Measurements from ENCODE around the gene TOX3. TPM values are rescaled to one million over a fixed set of nuclear protein-coding genes. Genes with fewer than 3 reads are reported as not detected.

The TOX3 gene
- total RNA-seq, 1 experiment from 2014 or later, result 20.2 TPM

DNA sequence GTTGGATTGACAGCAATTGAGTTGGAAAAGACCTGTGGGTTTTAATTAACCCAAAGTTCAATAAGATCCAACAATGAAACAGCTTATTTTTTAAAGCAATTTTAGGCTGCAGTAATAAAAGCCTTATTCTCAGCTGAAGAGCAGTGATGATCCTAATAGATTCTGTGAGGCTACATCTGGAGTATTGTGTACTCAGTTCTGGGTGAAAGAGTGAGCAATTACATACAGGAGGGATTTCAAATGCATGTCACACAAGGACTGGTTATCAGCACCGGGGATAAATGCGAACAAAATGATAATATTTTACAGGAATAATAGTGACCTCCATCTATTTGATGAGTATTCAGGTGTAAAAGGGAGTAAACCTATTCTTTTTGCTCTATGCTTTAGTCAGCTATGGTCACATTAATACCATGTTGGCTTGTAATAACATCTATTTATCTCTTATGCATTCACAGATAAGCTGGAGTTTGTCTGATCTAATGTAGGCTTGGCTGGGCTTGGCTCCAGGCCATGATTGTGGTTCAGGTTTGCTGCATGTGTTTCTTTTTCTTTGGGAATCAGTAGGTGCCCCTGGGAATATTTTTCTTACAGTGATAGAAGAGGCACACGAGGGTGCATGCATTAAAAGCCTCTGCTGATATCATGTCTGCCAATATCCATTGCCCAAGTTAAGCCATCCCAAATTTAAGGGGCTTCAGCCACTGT is 22.2 kb upstream of the TOX3 start:
- POLR2A ChIA-PET, result no interaction called here
- TF ChIP-seq TEAD4 (CRISPR knock-in tag; IDR thresholded peaks at IDR 0.05) (no peak), ATF1 (CRISPR knock-in tag; IDR thresholded peaks at IDR 0.05) (no peak), ZNF219 (CRISPR knock-in tag; IDR thresholded peaks at IDR 0.05; ENCODE audit: borderline replicate concordance) (no peak), ZNF423 (CRISPR knock-in tag; IDR thresholded peaks at IDR 0.05) (no peak), ZNF671 (CRISPR knock-in tag; IDR thresholded peaks at IDR 0.05) (no peak)
- TF ChIP-seq, protein P1, sequence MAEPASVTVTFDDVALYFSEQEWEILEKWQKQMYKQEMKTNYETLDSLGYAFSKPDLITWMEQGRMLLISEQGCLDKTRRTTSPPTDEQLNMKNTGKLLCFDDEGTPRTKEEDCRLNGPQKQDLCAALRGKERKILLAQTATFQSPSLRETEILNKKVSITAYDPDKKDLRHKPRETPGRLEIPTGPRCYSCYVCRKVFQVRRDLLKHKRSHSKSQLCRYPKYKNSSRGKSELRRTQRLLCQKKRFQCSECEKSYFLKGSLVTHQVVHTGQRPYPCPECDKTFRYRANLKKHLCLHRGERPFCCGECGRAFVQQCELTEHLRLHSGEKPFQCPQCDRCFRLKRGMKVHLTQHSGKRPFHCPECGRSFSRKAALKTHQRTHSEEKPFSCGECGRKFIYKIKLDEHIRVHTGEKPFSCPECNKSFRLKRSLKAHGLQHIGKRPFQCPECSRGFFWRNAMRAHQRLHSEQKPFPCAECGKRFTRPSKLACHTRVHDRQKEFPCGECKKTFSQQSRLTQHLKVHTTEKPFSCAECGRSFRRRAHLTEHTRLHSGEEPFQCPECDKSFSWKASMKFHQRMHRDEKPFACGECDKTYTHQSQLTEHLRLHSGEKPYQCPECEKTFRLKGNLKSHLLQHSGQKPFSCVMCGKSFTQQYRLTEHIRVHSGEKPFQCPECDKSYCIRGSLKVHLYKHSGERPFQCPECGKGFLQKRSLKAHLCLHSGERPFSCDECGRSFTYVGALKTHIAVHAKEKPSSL (CRISPR knock-in tag; conservative IDR thresholded peaks at IDR 0.05), result no peak
- TF ChIP-seq, protein P2, sequence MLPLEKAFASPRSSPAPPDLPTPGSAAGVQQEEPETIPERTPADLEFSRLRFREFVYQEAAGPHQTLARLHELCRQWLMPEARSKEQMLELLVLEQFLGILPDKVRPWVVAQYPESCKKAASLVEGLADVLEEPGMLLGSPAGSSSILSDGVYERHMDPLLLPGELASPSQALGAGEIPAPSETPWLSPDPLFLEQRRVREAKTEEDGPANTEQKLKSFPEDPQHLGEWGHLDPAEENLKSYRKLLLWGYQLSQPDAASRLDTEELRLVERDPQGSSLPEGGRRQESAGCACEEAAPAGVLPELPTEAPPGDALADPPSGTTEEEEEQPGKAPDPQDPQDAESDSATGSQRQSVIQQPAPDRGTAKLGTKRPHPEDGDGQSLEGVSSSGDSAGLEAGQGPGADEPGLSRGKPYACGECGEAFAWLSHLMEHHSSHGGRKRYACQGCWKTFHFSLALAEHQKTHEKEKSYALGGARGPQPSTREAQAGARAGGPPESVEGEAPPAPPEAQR (CRISPR knock-in tag; IDR thresholded peaks at IDR 0.05), result no peak
- TF ChIP-seq, protein P3, sequence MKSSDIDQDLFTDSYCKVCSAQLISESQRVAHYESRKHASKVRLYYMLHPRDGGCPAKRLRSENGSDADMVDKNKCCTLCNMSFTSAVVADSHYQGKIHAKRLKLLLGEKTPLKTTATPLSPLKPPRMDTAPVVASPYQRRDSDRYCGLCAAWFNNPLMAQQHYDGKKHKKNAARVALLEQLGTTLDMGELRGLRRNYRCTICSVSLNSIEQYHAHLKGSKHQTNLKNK (CRISPR knock-in tag; IDR thresholded peaks at IDR 0.05), result no peak
- TF ChIP-seq, protein P4, sequence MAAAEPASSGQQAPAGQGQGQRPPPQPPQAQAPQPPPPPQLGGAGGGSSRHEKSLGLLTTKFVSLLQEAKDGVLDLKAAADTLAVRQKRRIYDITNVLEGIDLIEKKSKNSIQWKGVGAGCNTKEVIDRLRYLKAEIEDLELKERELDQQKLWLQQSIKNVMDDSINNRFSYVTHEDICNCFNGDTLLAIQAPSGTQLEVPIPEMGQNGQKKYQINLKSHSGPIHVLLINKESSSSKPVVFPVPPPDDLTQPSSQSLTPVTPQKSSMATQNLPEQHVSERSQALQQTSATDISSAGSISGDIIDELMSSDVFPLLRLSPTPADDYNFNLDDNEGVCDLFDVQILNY (CRISPR knock-in tag; IDR thresholded peaks at IDR 0.05), result no peak
- Mint-ChIP-seq H3K27ac (no peak overlapping the region), H3K4me3 (no peak overlapping the region), H3K4me1 (peaks cover 22% of the 10 kb centered on the region), H3K27me3 (ENCODE audit: low read depth) (no peaks in the 10 kb centered on the region; the same call in 1 of the 2 replicates), H3K36me3 (peaks cover 5% of the 10 kb centered on the region; the same call in 1 of the 2 replicates), H3K9me3 (peaks cover 13% of the 10 kb centered on the region)
- CTCF ChIA-PET, result interaction anchor here (2.3 kb wide), 1 partner anchor 21 kb away, joined by 7 read pairs; no protein-coding TSS in a partner anchor
- ATAC-seq, result no peak
- DNase-seq (ENCODE audit: low spot score), result no peak

DNA sequence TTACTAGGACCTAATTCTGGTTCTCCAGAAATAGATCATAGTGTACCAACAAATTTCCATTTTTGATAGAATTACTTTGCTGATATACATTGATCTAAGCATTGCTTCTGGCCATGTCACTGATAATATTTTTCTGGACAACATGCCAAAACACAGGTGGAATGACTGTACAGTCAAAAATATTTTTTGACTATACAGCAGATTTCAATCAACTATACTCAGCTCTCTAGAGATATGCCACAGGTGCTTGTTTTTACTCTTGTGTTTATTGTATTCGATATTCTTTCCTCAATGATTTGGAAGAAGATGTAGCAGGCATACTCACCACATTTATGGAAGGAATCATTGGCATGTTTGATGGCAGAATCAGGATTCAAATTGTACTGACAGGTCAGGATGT is 21.6 kb upstream of the TOX3 start:
- peaks cover 18% of the 10 kb centered on the region for H3K9me3 Mint-ChIP-seq
- ATAC-seq (no peak), DNase-seq (ENCODE audit: low spot score) (no peak)
- TF ChIP-seq KAT7 (CRISPR knock-in tag; IDR thresholded peaks at IDR 0.05; ENCODE audit: borderline replicate concordance) (no peak), SOX15 (CRISPR knock-in tag; IDR thresholded peaks at IDR 0.05) (no peak), ESRRA (CRISPR knock-in tag; IDR thresholded peaks at IDR 0.05; ENCODE audit: borderline replicate concordance) (no peak), NR1H2 (CRISPR knock-in tag; IDR thresholded peaks at IDR 0.05) (no peak)
- TF ChIP-seq, protein P5, sequence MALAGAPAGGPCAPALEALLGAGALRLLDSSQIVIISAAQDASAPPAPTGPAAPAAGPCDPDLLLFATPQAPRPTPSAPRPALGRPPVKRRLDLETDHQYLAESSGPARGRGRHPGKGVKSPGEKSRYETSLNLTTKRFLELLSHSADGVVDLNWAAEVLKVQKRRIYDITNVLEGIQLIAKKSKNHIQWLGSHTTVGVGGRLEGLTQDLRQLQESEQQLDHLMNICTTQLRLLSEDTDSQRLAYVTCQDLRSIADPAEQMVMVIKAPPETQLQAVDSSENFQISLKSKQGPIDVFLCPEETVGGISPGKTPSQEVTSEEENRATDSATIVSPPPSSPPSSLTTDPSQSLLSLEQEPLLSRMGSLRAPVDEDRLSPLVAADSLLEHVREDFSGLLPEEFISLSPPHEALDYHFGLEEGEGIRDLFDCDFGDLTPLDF (CRISPR knock-in tag; IDR thresholded peaks at IDR 0.05), result no peak
- H3K36me3 Mint-ChIP-seq, result peaks cover 9% of the 10 kb centered on the region; the same call in 1 of the 2 replicates
- no peaks in the 10 kb centered on the region; the same call in 1 of the 2 replicates for H3K27me3 Mint-ChIP-seq (ENCODE audit: low read depth)
- H3K4me1 Mint-ChIP-seq, result peaks cover 27% of the 10 kb centered on the region
- H3K27ac Mint-ChIP-seq, result no peak overlapping the region
- POLR2A ChIA-PET, result no interaction called here
- no peak overlapping the region for H3K4me3 Mint-ChIP-seq
- CTCF ChIA-PET, result interaction anchor here (2.3 kb wide), 1 partner anchor 20 kb away, joined by 7 read pairs; no protein-coding TSS in a partner anchor

DNA sequence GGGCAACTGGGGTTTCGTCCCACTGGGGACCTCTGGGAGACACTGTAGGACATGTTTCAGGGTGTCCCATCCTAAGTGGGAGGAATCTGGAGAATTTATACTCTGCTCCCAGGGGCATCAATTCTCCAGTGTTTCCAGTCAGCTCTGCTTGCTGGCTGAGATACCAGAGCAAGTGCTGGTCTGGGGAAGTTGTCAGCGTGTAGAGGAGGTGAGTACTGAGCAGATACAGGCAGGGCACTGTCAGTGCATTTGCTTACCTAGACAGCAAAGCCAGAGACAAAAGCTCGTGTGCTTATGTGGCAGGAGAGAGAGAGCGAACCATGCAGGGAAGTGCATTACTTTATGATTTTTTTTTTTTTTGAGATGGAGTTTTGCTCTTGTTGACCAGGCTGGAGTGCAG is 20.2 kb upstream of the TOX3 start:
- DNase-seq (ENCODE audit: low spot score) (no peak), ATAC-seq (no peak)
- Mint-ChIP-seq H3K27me3 (ENCODE audit: low read depth) (no peaks in the 10 kb centered on the region; the same call in 1 of the 2 replicates), H3K4me1 (peaks cover 31% of the 10 kb centered on the region), H3K27ac (no peak overlapping the region), H3K36me3 (peaks cover 9% of the 10 kb centered on the region; the same call in 1 of the 2 replicates), H3K9me3 (peaks cover 18% of the 10 kb centered on the region), H3K4me3 (no peak overlapping the region)
- ChIA-PET POLR2A (no interaction called here), CTCF (interaction anchor here (0.6 to 2.3 kb wide), 3 partner anchors 12 to 102 kb away, joined by 3 to 7 read pairs (median 7); no protein-coding TSS in a partner anchor)
- TF ChIP-seq, protein P6, sequence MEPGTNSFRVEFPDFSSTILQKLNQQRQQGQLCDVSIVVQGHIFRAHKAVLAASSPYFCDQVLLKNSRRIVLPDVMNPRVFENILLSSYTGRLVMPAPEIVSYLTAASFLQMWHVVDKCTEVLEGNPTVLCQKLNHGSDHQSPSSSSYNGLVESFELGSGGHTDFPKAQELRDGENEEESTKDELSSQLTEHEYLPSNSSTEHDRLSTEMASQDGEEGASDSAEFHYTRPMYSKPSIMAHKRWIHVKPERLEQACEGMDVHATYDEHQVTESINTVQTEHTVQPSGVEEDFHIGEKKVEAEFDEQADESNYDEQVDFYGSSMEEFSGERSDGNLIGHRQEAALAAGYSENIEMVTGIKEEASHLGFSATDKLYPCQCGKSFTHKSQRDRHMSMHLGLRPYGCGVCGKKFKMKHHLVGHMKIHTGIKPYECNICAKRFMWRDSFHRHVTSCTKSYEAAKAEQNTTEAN (CRISPR knock-in tag; IDR thresholded peaks at IDR 0.05), result no peak
- TF ChIP-seq, protein P2 (CRISPR knock-in tag; IDR thresholded peaks at IDR 0.05), result no peak
- TF ChIP-seq, protein P7, sequence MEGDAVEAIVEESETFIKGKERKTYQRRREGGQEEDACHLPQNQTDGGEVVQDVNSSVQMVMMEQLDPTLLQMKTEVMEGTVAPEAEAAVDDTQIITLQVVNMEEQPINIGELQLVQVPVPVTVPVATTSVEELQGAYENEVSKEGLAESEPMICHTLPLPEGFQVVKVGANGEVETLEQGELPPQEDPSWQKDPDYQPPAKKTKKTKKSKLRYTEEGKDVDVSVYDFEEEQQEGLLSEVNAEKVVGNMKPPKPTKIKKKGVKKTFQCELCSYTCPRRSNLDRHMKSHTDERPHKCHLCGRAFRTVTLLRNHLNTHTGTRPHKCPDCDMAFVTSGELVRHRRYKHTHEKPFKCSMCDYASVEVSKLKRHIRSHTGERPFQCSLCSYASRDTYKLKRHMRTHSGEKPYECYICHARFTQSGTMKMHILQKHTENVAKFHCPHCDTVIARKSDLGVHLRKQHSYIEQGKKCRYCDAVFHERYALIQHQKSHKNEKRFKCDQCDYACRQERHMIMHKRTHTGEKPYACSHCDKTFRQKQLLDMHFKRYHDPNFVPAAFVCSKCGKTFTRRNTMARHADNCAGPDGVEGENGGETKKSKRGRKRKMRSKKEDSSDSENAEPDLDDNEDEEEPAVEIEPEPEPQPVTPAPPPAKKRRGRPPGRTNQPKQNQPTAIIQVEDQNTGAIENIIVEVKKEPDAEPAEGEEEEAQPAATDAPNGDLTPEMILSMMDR (IDR thresholded peaks at IDR 0.05), result no peak
- TF ChIP-seq ZNF671 (CRISPR knock-in tag; IDR thresholded peaks at IDR 0.05) (no peak), CREB1 (CRISPR knock-in tag; IDR thresholded peaks at IDR 0.05) (no peak)

Data from WTC11 (cell line).